ENCODE results near the gene ZNF765. TPM values are rescaled to one million over a fixed set of nuclear protein-coding genes. Genes with fewer than 3 reads are reported as not detected.
"Not testable (repeated sequence)": the region's sequence is repeated elsewhere in the genome, so short reads cannot be mapped to it uniquely, and the experiment has no call there.

The ZNF765 gene
- total RNA-seq, 2 experiments from 2014 or later = 16.2 to 17.4 TPM

- ATAC-seq (ENCODE audit: low read depth) = no peak
- H3K4me3 Mint-ChIP-seq = no peak overlapping the region
Measured at GRCh38 chr19:53471916-53472315, 77.0 kb downstream of the ZNF765 start.

GRCh38 chr19:53474832-53475231 is 79.9 kb downstream of the ZNF765 start:
- H3K36me3 Mint-ChIP-seq = peaks cover 72% of the 10 kb centered on the region
- not testable (repeated sequence) for ATAC-seq (ENCODE audit: low read depth); H3K27ac Mint-ChIP-seq

More at GRCh38 chr19:53471916-53472315, 77.0 kb downstream of the ZNF765 start:
- H3K27me3 Mint-ChIP-seq = no peaks in the 10 kb centered on the region
- H3K36me3 Mint-ChIP-seq = peaks cover 54% of the 10 kb centered on the region
- no peak overlapping the region for H3K27ac Mint-ChIP-seq
- POLR2A ChIA-PET = no interaction called here
- H3K4me1 Mint-ChIP-seq = peaks cover 15% of the 10 kb centered on the region
- peaks cover 18% of the 10 kb centered on the region for H3K9me3 Mint-ChIP-seq
- DNase-seq = no peak

DNA sequence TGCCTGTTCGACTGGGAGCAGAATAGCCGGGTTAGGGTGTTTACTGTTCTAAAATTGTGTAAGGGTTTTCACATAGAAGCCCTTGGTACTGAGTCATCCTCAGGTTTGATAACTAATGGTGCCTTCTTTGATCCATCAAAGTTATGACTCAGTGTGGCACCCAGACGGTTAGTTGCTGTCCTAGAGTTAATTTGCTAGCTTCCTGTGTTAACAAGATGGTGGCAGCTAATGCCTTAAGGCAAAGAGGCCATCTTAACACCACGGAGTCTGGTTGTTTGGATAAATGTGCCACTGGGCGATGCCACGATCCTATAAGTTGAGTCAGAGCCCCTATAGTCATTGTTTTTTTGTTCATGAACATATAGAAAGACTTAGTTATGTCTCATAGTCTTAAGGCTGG is 80.5 kb downstream of the ZNF765 start:
- Mint-ChIP-seq H3K9me3 (peaks cover 28% of the 10 kb centered on the region), H3K36me3 (peaks cover 78% of the 10 kb centered on the region)
- ATAC-seq (ENCODE audit: low read depth); H3K27me3 Mint-ChIP-seq; POLR2A ChIA-PET; H3K4me3 Mint-ChIP-seq; H3K27ac Mint-ChIP-seq; H3K4me1 Mint-ChIP-seq; DNase-seq: not testable (repeated sequence)

More at GRCh38 chr19:53474832-53475231, 79.9 kb downstream of the ZNF765 start:
- H3K27me3 Mint-ChIP-seq, H3K4me1 Mint-ChIP-seq, DNase-seq, H3K4me3 Mint-ChIP-seq: not testable (repeated sequence)
- POLR2A ChIA-PET = interaction anchor here (0.7 kb wide), 1 partner anchor 1095 kb away, joined by 3 read pairs; no protein-coding TSS in a partner anchor
- peaks cover 27% of the 10 kb centered on the region for H3K9me3 Mint-ChIP-seq

Other genes starting within 250 kb of the ZNF765 start
- 10 to 100 TPM; 17.6 to 17.7 TPM for gene ZNF347, start 236.1 kb upstream of the ZNF765 start, total RNA-seq
- 10 to 100 TPM; 11.3 to 11.4 TPM for gene ZNF665, start 201.8 kb upstream of the ZNF765 start, total RNA-seq
- gene ZNF677, start 140.3 kb upstream of the ZNF765 start, total RNA-seq = 10 to 100 TPM; 17.0 to 17.8 TPM
- gene VN1R2, start 136.9 kb upstream of the ZNF765 start, total RNA-seq = not detected
- not detected for gene VN1R4, start 127.4 kb upstream of the ZNF765 start, total RNA-seq
- gene ZNF845, start 61.4 kb upstream of the ZNF765 start, total RNA-seq = 10 to 100 TPM; 13.0 to 13.1 TPM
- gene ZNF525, start 29.4 kb upstream of the ZNF765 start, total RNA-seq = 10 to 100 TPM; 28.5 to 29.1 TPM
- 10 to 100 TPM; 14.5 to 17.2 TPM for gene ZNF761, start 36.8 kb downstream of the ZNF765 start, total RNA-seq
- gene ZNF813, start 72.6 kb downstream of the ZNF765 start, total RNA-seq = 1 to 10 TPM; 6.1 to 8.5 TPM
- 10 to 100 TPM; 27.5 to 29.8 TPM for gene ZNF331, start 143.0 kb downstream of the ZNF765 start, total RNA-seq
- gene DPRX, start 236.8 kb downstream of the ZNF765 start, total RNA-seq = not detected